AG20443 (cell line): ENCODE results near the gene TOP3B.

Source experiments
- DNase-seq: peaks from one replicate; pipeline ENCODE4 v3.0.0; 2012; ENCODE audit warnings: low spot score, mixed read lengths

The TOP3B gene

GRCh38 chr22:21982338-21982965 is at the start of gene TOP3B:
Gene TOP3B (minus strand): TSS chr22:21982787. CDS start chr22:21975709, 7,078 bp downstream.
- DNase-seq = peak; percentile 95

- DNase-seq = no peak
Measured at GRCh38 chr22:22031183-22031945, 48.8 kb upstream of the TOP3B start.

- DNase-seq = peak; percentile 28
Measured at GRCh38 chr22:22030493-22031182, 48.1 kb upstream of the TOP3B start.

GRCh38 chr22:22027955-22028354 is 45.4 kb upstream of the TOP3B start:
- no peak for DNase-seq

- no peak for DNase-seq
Measured at GRCh38 chr22:22026157-22026831, 43.7 kb upstream of the TOP3B start.

GRCh38 chr22:22025320-22026156 is 43.0 kb upstream of the TOP3B start:
- DNase-seq = no peak

- no peak for DNase-seq
Measured at GRCh38 chr22:22024440-22024839, 41.9 kb upstream of the TOP3B start.

GRCh38 chr22:22023581-22024137 is 41.1 kb upstream of the TOP3B start:
- DNase-seq = no peak

GRCh38 chr22:22022947-22023534 is 40.5 kb upstream of the TOP3B start:
- no peak for DNase-seq

- DNase-seq = no peak
Measured at GRCh38 chr22:22022255-22022840, 39.8 kb upstream of the TOP3B start.

GRCh38 chr22:22021162-22021750 is 38.7 kb upstream of the TOP3B start:
- DNase-seq = no peak

- DNase-seq = no peak
Measured at GRCh38 chr22:22020425-22020852, 37.9 kb upstream of the TOP3B start.

GRCh38 chr22:22019659-22020424 is 37.3 kb upstream of the TOP3B start:
- DNase-seq = no peak

- no peak for DNase-seq
Measured at GRCh38 chr22:22018825-22019658, 36.5 kb upstream of the TOP3B start.

GRCh38 chr22:22015631-22016030 is 33.0 kb upstream of the TOP3B start:
- no peak for DNase-seq

- no peak for DNase-seq
Measured at GRCh38 chr22:22014285-22014659, 31.7 kb upstream of the TOP3B start.

GRCh38 chr22:22013559-22014284 is 31.1 kb upstream of the TOP3B start:
- DNase-seq = no peak

GRCh38 chr22:22011964-22012363 is 29.4 kb upstream of the TOP3B start:
- DNase-seq = no peak
